ENCODE results near the gene DDX25. TPM values are rescaled to one million over a fixed set of nuclear protein-coding genes. Genes with fewer than 3 reads are reported as not detected.

The DDX25 gene
- total RNA-seq, 1 experiment from 2014 or later, result not detected

GRCh38 chr11:125950696-125951651 lies 46.7 kb downstream of the DDX25 start:
- Histone ChIP-seq H3F3A (ENCODE audit: low read length, unreplicated experiment) (no peaks in the 10 kb centered on the region), H3K9ac (ENCODE audit: low read length) (no peak overlapping the region), H4K20me1 (ENCODE audit: low read length) (no peaks in the 10 kb centered on the region), H2AFZ (ENCODE audit: low read length) (no peak overlapping the region), H3K27me3 (ENCODE audit: low read length) (no peaks in the 10 kb centered on the region), H3K9me3 (ENCODE audit: low read length) (no peaks in the 10 kb centered on the region), H3K4me3 (ENCODE audit: low read length) (no peak overlapping the region), H3K4me2 (ENCODE audit: low read length) (no peak overlapping the region), H3K4me1 (ENCODE audit: insufficient read depth, low read length) (peaks cover 10% of the 10 kb centered on the region), H3K36me3 (ENCODE audit: low read depth, low read length) (no peaks in the 10 kb centered on the region), H3K9me2 (replicated peaks; ENCODE audit: low read length) (no peaks in the 10 kb centered on the region), H3K27ac (ENCODE audit: low read length) (no peak overlapping the region), H3K79me2 (ENCODE audit: low read length) (no peaks in the 10 kb centered on the region)
- peak; percentile 21; the same call in 1 of the 2 replicates for ATAC-seq
- DNase-seq, result no peak
- ChIA-PET CTCF (no interaction called here), POLR2A (ENCODE audit: unreplicated experiment) (no interaction called here)
- intact Hi-C loops (cut with micrococcal nuclease), result no loop called here
- BruUV-seq (replicated peaks), result no TSS peak
- TF ChIP-seq EZH2phosphoT487 (IDR thresholded peaks at IDR 0.05; ENCODE audit: borderline replicate concordance, low read length) (no peak), CTCF (conservative IDR thresholded peaks at IDR 0.05; ENCODE audit: low read depth, low read length) (no peak), EZH2 (IDR thresholded peaks at IDR 0.05; ENCODE audit: low read length, unreplicated experiment) (no peak)

- no peaks in the 10 kb centered on the region for H3K36me3 ChIP-seq (ENCODE audit: low read depth, low read length)
- H3K4me3 ChIP-seq (ENCODE audit: low read length), result no peak overlapping the region
- no peaks in the 10 kb centered on the region for H3K27me3 ChIP-seq (ENCODE audit: low read length)
- no peaks in the 10 kb centered on the region for H3K9me2 ChIP-seq (replicated peaks; ENCODE audit: low read length)
- H3K79me2 ChIP-seq (ENCODE audit: low read length), result no peaks in the 10 kb centered on the region
- H2AFZ ChIP-seq (ENCODE audit: low read length), result no peak overlapping the region
- H3K9ac ChIP-seq (ENCODE audit: low read length), result no peak overlapping the region
- no peaks in the 10 kb centered on the region for H3F3A ChIP-seq (ENCODE audit: low read length, unreplicated experiment)
- H3K9me3 ChIP-seq (ENCODE audit: low read length), result no peaks in the 10 kb centered on the region
- ChIA-PET CTCF (no interaction called here), POLR2A (ENCODE audit: unreplicated experiment) (no interaction called here)
- DNase-seq (no peak), ATAC-seq (no peak)
- no TSS peak for BruUV-seq (replicated peaks)
- no peak overlapping the region for H3K27ac ChIP-seq (ENCODE audit: low read length)
- intact Hi-C loops (cut with micrococcal nuclease), result no loop called here
- peaks cover 10% of the 10 kb centered on the region for H3K4me1 ChIP-seq (ENCODE audit: insufficient read depth, low read length)
- no peaks in the 10 kb centered on the region for H4K20me1 ChIP-seq (ENCODE audit: low read length)
- TF ChIP-seq EZH2 (IDR thresholded peaks at IDR 0.05; ENCODE audit: low read length, unreplicated experiment) (no peak), CTCF (conservative IDR thresholded peaks at IDR 0.05; ENCODE audit: low read depth, low read length) (no peak), EZH2phosphoT487 (IDR thresholded peaks at IDR 0.05; ENCODE audit: borderline replicate concordance, low read length) (no peak)
- H3K4me2 ChIP-seq (ENCODE audit: low read length), result no peak overlapping the region
These were observed 47.4 kb downstream of the DDX25 start for GRCh38 chr11:125951731-125952130.

- Histone ChIP-seq H3K9me3 (ENCODE audit: low read length) (no peaks in the 10 kb centered on the region), H3F3A (ENCODE audit: low read length, unreplicated experiment) (no peaks in the 10 kb centered on the region), H3K79me2 (ENCODE audit: low read length) (no peaks in the 10 kb centered on the region), H3K4me2 (ENCODE audit: low read length) (peak overlapping the region; percentile 55), H3K4me1 (ENCODE audit: insufficient read depth, low read length) (peaks cover 10% of the 10 kb centered on the region), H3K9ac (ENCODE audit: low read length) (no peak overlapping the region), H3K4me3 (ENCODE audit: low read length) (no peak overlapping the region), H3K27ac (ENCODE audit: low read length) (no peak overlapping the region), H2AFZ (ENCODE audit: low read length) (peak overlapping the region; percentile 29; the same call in 1 of the 2 replicates), H3K9me2 (replicated peaks; ENCODE audit: low read length) (no peaks in the 10 kb centered on the region), H4K20me1 (ENCODE audit: low read length) (no peaks in the 10 kb centered on the region), H3K36me3 (ENCODE audit: low read depth, low read length) (no peaks in the 10 kb centered on the region), H3K27me3 (ENCODE audit: low read length) (no peaks in the 10 kb centered on the region)
- ChIA-PET CTCF (no interaction called here), POLR2A (ENCODE audit: unreplicated experiment) (no interaction called here)
- intact Hi-C loops (cut with micrococcal nuclease), result no loop called here
- BruUV-seq (replicated peaks), result no TSS peak
- ATAC-seq, result peak; percentile 26
- TF ChIP-seq EZH2 (IDR thresholded peaks at IDR 0.05; ENCODE audit: low read length, unreplicated experiment) (no peak), CTCF (conservative IDR thresholded peaks at IDR 0.05; ENCODE audit: low read depth, low read length) (no peak), EZH2phosphoT487 (IDR thresholded peaks at IDR 0.05; ENCODE audit: borderline replicate concordance, low read length) (no peak)
- no peak for DNase-seq
These were observed 48.3 kb downstream of the DDX25 start for GRCh38 chr11:125952559-125952958.
